IPS DF 4.7 (cell line): ENCODE data around the gene MCCC2.
A peak's percentile ranks its signal among the peaks of the same experiment; 100 is the strongest.
"Not testable (repeated sequence)": the region's sequence is repeated elsewhere in the genome, so short reads cannot be mapped to it uniquely, and the experiment has no call there.

Experiments used
- DNase-seq: peaks from one replicate; pipeline ENCODE4 v3.0.0-alpha.2; 2013; ENCODE audit warnings: low spot score; ENCODE audit errors: extremely low read depth

Gene MCCC2

DNA sequence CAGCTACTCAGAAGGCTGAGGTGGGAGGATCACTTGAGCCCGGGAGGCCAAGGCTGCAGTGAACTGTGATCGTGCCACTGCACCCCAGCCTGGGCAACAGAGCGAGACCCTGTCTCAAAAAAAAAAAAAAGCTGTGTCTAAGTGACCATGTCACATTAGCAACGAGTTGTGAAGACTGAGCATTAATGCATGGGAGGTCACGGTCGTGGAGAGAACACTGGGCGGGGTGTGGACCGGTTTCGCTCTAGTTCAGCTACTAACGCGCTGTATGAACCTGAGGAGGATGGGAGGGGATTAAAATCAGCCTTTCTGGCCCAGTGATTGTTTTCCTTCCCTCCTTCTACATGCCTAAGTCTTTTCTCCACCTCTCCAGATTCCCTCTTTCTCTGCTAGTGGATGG, 75.2 kb downstream of the MCCC2 start:
- DNase-seq = no peak

DNA sequence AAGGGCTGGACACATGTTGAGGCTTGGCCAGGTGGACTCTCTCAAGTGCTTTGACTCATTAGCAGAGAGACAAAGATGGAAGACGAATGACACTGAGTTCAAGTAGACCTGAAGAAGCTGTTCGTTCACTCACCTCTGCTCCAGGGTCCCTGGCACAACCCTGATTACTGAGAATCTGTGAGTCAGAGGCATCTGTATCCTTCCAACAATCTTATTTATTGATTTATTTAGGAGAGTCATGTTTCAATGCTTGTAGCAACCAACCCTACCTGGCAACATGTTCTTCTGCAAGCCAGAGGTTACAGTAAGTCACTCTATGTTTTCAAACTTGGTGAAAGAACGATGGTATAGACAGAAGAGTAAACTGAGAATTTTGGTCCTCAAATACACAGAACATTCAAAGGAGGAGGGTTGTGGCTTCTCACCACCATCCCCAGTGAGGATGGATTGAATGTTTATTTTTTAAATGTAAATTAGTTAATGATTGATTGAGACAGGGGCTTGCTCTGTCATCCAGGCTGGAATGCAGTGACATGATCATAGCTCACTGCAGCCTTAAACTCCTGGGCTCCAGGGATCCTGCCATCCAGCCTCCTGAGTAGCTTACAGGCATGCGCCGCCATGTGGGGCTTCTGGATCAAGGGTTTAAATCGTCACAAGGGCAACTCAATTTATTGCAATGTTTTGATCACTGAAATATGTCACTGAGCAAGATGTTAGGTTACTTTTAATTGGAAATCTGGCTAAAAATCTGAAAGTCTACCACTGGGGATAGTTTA, 76.2 kb downstream of the MCCC2 start:
- DNase-seq = no peak

DNA sequence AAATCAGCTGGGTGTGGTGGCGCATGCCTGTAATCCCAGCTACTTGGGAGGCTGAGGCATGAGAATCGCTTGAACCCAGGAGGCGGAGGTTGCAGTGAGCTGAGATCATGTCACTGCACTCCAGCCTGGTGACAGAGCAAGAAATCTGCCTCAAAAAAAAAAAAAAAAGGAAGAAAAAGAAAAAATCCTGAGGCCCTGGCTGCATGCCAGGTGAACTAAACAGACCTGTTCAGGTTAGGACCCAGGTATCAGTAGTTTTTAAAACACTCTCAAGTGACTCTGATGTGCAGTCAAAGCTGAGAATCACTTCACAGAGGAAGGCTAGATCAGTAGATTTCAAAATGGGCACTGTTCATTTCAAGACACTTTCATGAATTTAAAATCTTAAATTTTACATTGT, 77.5 kb downstream of the MCCC2 start:
- not testable (repeated sequence) for DNase-seq

DNA sequence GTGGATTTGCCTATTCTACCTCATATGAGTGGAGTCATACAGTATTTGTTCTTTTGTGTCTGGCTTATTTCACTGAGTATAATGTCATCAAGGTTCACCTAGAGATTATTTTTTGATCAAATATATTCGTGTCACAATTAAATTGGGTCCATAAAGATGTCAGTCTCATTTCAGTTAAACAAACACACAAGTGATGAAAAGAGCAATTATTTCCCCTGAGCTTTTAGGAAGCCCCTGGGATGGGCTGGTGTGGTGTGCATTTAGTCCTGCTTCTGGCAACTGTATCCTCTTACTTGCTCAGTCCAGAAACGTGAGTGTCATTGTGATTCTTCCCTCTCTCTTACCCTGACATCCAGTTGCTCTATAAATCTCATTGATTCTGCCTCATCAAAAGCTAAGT, 79.2 kb downstream of the MCCC2 start:
- no peak for DNase-seq

DNA sequence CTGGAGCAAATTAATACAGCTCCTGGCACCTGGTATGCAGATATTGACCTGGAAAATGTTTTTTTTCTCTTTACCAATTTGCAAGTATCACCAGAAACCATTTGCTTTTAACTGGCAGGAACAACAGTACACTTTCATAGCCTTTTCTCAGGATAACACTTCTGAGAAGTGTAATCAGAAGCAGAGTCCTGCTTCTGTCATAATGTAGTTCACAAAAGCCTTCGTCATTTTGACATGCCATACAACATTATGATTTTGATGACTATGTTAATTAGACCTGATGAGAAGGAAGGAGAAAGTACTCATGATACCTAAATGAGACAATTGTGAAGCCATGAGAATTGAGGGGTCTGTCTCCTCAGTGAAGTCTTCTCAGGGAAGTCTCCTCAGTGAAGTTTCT, 90.8 kb downstream of the MCCC2 start:
- DNase-seq = no peak

DNA sequence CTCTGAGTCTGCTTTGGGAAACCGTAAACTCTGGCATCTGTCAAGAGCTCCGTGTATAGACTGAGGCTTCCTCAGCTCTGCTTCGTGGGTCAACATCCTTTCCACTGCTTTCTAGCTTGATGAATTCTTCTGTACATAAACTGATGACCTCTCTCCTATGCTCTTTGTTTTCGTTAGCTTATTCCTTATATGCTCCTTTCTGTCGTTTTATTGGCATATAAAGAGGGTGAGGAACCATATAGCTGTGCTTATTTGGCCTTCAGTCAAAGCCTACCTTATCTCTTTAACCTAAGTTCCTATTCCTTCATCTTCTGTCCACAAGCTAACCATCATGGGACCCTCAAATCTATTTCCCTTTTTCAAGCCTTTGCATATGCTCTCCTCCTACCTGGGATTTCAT, 92.6 kb downstream of the MCCC2 start:
- DNase-seq = no peak

DNA sequence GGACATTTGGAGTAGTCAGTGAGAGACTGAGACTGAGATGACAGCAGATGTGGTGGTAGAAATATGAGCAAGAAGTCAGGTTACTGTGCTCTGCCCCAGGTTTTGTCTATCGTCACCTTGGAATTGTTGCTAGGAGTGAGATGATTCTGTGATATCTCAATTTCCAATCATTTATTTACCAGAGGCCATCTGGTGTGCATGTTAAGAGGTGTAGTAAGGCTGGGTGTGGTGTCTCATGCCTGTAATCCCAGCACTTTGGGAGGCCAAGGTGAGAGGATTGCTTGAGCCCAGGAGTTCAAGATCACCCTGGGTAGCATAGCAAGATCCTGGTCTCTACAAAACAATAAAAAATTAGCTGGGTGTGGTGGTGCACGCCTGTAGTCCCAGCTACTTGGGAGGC, 93.4 kb downstream of the MCCC2 start:
- no peak for DNase-seq

DNA sequence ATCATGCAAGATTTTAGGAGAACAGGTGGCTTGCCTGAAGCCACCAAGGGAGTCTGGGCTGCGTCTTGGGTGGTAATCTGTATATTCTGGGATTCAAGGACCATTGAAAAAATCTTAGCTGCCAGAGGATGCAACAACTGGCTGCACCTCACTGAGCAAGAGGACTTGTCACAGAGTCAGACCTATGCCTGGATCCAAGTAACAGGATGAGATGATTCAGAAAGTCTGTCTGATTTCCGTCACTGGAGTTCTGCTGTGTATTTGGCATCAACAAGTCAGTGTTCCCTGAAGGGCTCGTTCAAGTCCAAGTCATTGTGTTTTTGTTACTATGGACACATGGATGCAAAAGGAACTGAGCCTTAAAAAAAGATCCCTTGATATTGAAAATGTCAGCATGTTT, 94.2 kb downstream of the MCCC2 start:
- no peak for DNase-seq

DNA sequence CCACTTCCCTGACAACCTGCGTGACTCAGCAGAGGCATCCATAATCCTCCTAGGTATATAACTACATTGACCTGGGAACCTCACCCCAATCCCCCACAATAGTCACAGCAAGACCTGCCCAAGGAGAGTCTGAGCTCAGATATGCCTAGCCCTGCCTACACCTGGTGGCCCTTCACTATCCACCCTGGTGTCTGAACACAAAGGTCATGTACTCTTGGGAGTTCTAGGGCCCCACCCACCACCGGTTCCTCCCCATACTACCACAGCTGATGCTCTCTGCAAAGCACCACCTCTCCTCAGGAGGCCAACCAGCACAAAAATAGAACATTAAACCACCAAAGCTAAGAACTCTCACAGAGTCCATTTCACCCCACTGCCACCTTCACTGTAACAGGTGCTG, 97.2 kb downstream of the MCCC2 start:
- no peak for DNase-seq

DNA sequence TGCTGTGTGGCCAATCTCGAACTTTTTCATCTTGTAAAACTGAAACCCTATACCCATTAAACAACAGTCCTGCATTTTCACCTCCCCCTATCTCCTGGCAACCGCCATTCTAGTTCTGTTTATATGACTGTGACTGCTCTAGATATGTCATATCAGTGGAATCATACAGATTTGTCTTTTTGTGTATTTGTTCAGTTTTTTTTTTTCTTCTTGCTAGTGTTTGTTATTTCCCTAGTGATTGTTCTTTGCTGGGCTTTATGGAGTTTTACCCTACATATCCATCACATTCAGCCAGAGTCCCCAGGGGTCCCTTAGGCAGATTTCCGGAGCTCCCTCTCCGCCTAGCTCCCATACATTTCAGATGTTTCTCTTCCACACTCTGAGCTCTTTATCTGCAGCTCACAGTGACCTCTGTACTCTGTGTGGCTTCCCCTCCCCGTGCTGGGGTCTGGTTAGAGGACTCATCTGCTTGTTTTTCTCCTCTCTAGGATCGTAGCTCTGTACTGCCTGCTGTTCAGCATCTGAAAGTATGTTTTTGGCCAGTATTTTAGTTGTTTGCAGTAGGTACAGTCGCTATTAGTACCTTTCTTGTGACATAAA, 106.8 kb downstream of the MCCC2 start:
- DNase-seq = no peak

DNA sequence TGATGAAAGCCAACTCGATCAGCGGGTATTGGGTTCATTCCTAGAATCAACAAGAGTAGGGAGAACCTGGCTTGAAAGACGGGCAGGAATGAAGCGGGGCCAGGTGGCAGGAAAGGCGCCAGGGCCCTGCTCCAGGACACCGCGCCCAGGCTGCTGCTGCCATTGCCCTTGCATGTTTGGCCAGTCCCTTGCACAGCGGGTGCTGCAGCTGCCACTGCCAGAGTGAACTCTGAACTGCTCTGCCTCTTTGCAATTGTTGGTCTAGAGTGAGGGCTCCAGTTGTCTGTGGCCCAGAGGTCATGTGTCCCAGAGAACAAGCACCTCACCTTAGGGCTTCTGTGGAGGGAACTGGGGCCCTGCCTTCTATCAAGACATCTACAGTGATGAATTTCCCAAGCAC, 107.9 kb downstream of the MCCC2 start:
- no peak for DNase-seq

DNA sequence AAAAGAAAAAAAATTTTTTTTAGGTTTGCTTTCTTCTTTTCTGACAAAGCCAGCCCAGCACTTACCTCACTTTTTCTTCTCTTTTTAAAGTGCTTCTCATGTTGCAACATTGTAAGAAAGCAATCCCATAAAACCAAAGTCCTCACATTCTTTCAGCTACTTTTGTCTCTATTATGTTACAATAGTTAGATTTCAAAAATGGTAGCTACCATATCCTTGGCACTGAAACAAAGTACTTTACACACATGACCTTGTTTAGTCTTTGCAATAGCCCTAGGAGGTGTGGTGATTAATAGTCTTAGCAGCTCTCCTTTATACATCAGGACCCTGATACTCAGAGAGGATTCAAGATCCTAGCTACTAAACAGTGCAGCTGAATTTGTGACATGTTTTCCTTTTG, 108.5 kb downstream of the MCCC2 start:
- no peak for DNase-seq

DNA sequence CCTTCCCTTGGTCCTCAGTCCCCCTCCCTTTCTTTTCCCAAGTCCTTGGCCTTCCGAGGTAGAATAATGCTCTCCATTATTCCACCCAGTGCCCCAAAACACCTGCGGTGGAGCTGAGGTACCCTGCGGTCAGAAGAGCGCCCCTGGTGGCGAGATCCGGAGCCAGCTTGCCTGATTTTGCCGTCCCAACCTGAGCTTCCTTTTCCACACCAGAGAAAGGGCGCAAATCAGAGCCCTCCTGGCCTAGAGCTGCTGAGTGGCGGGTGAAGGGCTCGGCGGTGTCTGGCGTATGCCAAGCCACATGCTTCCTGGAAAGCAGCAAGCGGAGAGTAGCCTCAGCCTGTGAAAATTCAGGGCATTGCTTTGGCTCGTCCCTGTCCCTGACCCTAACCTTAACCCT, 110.8 kb downstream of the MCCC2 start:
- peak; percentile 68 for DNase-seq

DNA sequence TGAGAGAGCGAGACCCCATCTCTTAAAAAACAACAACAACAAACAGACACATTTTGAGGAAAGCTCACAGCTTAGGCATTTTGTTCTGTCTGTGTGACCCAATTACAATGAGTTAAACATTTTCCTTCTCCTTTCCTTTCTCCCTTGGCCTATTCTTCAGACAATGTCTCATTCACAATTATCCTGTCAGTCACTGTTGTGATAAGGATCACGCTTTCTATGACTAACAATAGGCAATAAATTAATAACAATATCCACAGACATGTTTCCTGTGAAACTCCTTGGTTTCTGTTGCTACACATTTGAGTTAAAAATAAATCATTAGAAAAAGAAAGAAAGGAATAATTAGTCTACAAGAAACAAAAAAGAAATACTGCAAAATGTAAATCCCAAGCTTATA, 112.1 kb downstream of the MCCC2 start:
- no peak for DNase-seq

DNA sequence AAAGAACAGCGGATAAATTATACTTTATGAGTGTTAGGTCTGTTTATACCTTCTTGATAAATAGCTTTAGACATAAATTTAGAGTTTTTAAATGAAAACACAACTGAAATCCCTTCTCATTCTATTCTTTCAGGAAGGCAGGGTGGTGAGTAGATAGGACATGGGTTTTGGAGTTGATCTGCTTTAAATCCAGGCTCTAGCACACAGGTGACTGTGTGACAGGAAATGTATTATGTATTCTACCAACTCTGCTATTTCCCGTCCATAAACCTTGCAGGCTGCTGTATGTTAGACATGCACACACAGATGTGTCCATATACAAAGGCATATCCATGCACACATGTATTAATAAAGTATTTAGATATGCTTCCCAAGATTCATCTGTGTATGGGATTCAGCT, 112.6 kb downstream of the MCCC2 start:
- no peak for DNase-seq

DNA sequence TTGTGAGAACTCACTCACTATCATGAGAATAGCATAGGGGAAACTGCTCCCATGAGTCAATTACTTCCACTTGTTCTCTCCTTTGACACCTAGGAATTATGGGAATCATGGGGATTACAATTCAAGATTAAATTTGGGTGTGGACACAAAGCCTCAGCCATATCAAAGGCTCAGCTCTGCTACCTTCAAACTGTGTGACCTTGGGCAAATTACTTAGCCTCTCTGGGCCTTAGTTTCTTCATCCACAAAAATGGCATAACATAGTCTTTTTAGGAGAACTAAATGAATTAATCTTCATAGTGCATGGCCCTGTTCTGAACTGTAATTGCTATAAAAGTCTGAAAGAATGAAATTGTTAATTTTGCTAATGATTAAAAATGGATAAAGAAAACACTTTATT, 113.7 kb downstream of the MCCC2 start:
- DNase-seq = no peak

DNA sequence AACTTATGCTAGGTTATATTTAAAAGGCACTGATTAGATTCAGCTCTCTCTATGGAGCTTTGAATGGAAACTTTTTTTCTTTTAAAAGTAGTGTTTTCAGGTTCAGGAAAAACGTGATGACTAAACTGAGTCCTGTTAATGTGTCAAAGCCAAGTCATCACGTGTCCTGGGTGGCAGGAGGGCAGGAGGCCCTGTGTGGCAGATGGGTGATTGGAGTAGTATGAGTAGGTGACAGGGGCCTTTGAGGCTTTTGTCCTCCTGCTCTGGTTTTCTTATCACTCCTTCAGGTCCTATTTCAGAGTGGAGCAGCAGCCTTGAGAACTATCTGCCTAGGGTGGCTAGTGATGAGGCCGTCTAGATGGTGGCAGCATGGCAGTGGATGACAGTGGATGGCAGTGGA, 114.3 kb downstream of the MCCC2 start:
- DNase-seq = no peak

DNA sequence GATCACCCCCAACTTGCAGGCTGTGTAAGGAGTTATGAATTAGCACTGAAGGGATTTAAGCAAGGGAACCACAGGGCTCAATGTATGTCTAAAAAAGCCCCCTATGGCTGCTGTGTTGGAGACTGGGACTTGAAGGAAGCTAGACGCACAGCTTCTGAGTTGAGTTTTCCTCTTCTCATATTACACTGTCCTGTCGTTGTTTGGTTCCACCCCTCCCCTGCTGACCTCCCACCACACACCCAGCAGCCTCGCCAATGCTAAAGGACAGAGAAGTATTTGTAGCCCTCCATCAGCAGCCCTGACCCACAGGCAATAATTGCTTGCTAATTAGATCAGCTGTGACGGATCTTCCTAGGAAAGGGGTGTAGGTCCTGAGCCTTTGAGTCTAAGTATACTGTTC, 116.8 kb downstream of the MCCC2 start:
- no peak for DNase-seq

DNA sequence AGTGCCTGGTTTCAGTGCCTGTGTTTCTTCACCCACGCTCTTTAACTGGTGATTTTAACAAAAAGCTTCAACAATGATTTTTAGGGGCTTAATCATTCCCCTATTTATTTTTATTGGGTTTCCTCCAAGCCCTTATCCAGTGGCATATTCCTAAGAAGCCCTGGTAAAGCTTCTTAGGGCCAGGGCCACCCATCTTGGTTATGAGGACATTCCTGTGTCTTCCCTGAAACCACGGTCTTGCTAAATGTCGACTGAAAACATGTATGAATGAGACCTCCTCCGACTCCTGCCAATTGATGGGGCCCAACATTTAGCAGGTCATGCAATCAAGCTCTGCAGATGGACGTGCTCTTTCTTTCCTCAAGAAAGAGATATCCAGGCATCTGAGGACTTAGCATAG, 118.3 kb downstream of the MCCC2 start:
- no peak for DNase-seq

DNA sequence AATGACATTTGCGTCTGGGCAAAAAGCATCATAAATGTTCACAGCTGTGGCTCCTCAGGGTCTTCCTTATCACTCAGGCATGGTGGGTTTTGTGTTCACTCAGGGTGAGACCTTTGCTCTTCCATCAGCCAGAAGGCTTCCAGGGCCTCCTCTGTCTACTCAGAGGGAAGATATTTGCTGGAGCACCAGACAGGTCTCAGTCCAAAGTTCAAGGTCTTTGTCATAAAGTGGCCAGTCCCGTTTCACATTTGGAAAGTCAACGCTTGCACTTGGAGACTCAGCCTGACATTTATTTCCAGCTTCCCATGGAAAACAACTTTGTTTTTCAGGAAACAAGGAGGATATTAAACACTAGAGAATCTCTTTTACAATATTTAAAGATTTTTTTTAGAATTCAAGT, 119.8 kb downstream of the MCCC2 start:
- no peak for DNase-seq
